PC-3 (cell line): ENCODE data around the gene ADM2. TPM values are rescaled to one million over a fixed set of nuclear protein-coding genes. Genes with fewer than 3 reads are reported as not detected.

ENCODE experiments used
- ATAC-seq: fragments of 200-7000 bp; cut with Tn5 transposase; 2 replicates; pipeline ENCODE4 v1.9.1; 2020; ENCODE audit warnings: mild to moderate bottlenecking, moderate library complexity
- BruUV-seq: library from RNA; stranded (reverse); fragments of 400-500 nt; replicated peaks from 2 replicates; lab custom pipeline; 2021; lab: Mats Ljungman, UMichigan
- CTCF ChIA-PET: fragments of 300-600 bp; sonication (Branson Sonifier 250); formaldehyde crosslinking; loops from one replicate; lab custom pipeline; 2022; ENCODE audit warnings: antibody characterized with exemption; lab: Charles Lee
- POLR2A ChIA-PET: fragments of 300-600 bp; sonication (Branson Sonifier 250); formaldehyde crosslinking; loops from one replicate; lab custom pipeline; 2022; ENCODE audit warnings: antibody characterized with exemption; ENCODE audit not compliant: unreplicated experiment; lab: Charles Lee
- DNase-seq: peaks from one replicate; pipeline ENCODE4 v3.0.0-alpha.2; 2015
- H2AFZ ChIP-seq: fragments of 300-600 bp; sonication (generic); 2 replicates; pipeline ENCODE4 v1.6.0; 2016; ENCODE audit warnings: antibody characterized with exemption, low read length
- H3F3A ChIP-seq: fragments of 300-600 bp; sonication (generic); one replicate; pipeline ENCODE4 v1.6.0; 2017; ENCODE audit warnings: antibody characterized with exemption, low read length, control low read depth, mild to moderate bottlenecking; ENCODE audit not compliant: unreplicated experiment
- H3K27ac ChIP-seq: fragments of 300-600 bp; sonication (generic); 2 replicates; pipeline ENCODE4 v1.5.1; 2016; ENCODE audit warnings: mild to moderate bottlenecking, low read length
- H3K27me3 ChIP-seq: fragments of 300-600 bp; sonication (generic); 2 replicates; pipeline ENCODE4 v1.6.1; 2016; ENCODE audit warnings: low read length, mixed read lengths
- H3K36me3 ChIP-seq: fragments of 300-600 bp; sonication (generic); 2 replicates; pipeline ENCODE4 v1.6.1; 2016; ENCODE audit warnings: low read depth, mixed run types, low read length, mixed read lengths
- H3K4me1 ChIP-seq: fragments of 300-600 bp; sonication (generic); 2 replicates; pipeline ENCODE4 v1.5.1; 2016; ENCODE audit warnings: low read length; ENCODE audit not compliant: insufficient read depth
- H3K4me2 ChIP-seq: fragments of 300-600 bp; sonication (generic); 2 replicates; pipeline ENCODE4 v1.6.0; 2016; ENCODE audit warnings: low read length
- H3K4me3 ChIP-seq: fragments of 300-600 bp; sonication (generic); 2 replicates; pipeline ENCODE4 v1.5.1; 2016; ENCODE audit warnings: mild to moderate bottlenecking, low read length, mixed read lengths
- H3K79me2 ChIP-seq: fragments of 300-600 bp; sonication (generic); 2 replicates; pipeline ENCODE4 v1.6.1; 2017; ENCODE audit warnings: low read length, mixed read lengths
- H3K9ac ChIP-seq: fragments of 300-600 bp; sonication (generic); 2 replicates; pipeline ENCODE4 v1.6.0; 2016; ENCODE audit warnings: mild to moderate bottlenecking, low read length
- H3K9me2 ChIP-seq: fragments of 300-600 bp; sonication (generic); replicated peaks from 2 replicates; pipeline ENCODE4 v1.6.1; 2016; ENCODE audit warnings: mixed run types, low read length, mixed read lengths
- H3K9me3 ChIP-seq: fragments of 300-600 bp; sonication (generic); 2 replicates; pipeline ENCODE4 v1.6.1; 2016; ENCODE audit warnings: low read length, mixed read lengths
- H4K20me1 ChIP-seq: fragments of 300-600 bp; sonication (generic); 2 replicates; pipeline ENCODE4 v1.6.1; 2016; ENCODE audit warnings: low read length, mixed read lengths
- EZH2 ChIP-seq: fragments of 300-600 bp; sonication (generic); IDR thresholded peaks from one replicate; pipeline ENCODE4 v1.6.1; 2017; ENCODE audit warnings: antibody characterized with exemption, mild to moderate bottlenecking, low read length; ENCODE audit not compliant: unreplicated experiment
- EZH2phosphoT487 ChIP-seq: fragments of 300-600 bp; sonication (generic); IDR thresholded peaks from 2 replicates; pipeline ENCODE4 v1.6.1; 2018; ENCODE audit warnings: mild to moderate bottlenecking, antibody characterized with exemption, low read length, borderline replicate concordance
- intact Hi-C: fragments of 100-400 bp; cut with micrococcal nuclease; formaldehyde crosslinking; loops from 2 replicates; pipeline ENCODE4 v1.9.0; 2023
- total RNA-seq: library from RNA; depleted of rRNA; stranded (reverse); fragments of >200 nt; gene quantifications from 2 replicates; pipeline ENCODE4 v1.2.3, GENCODE V29; 2014
- TF ChIP-seq, protein P1 (sequence below): fragments of 300-600 bp; sonication (generic); conservative IDR thresholded peaks from 2 replicates; pipeline ENCODE4 v1.5.1; 2017; ENCODE audit warnings: antibody characterized with exemption, low read depth, mild to moderate bottlenecking, low read length

Gene ADM2
- total RNA-seq, 1 experiment from 2014 or later, result 1.8 TPM

DNA sequence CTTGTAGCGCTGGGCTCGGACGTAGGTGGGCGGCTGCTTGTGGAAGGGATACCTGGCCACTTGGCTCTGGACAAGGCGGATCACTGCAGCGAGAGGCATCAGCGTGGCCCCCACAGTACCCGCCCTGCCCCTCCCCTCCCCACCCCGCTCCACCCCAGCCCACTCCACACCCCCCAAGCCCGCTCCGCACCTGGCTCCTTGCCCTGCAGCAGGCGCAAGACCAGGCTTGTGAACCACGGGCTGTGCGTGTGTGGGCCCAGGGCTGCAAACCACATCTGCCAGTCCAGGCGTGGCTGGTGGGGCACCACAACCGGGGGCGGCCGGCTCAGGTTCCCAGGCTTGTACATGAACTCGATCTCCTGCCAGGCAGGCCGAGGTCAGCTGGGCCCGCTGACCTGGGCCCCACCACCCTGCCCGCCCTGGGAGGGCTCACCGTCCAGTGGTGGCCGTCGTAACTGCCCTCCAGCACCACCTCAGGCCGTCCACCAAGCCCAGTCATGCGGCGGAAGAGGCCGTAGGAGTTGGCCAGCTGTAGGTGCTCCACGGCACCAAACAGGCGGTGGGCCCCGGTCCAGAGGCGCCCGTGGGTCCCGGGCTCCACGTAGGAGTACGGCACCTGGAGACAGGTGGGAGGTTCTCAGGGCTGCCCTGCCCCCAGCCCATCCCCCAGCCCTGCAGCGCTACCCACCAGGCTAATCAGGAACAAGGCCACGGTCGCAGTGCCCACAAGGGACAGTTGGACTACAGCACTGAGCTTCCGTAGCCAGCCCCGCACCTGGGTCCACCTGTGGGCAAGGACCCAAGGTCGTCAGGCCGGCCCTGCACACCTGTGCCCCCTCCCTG, 23.2 kb downstream of the ADM2 start:
- H3K4me3 ChIP-seq, result no peak overlapping the region
- H3K27ac ChIP-seq, result no peak overlapping the region
- peaks cover 26% of the 10 kb centered on the region for H3K79me2 ChIP-seq
- no peak overlapping the region for H3K4me2 ChIP-seq
- no peak overlapping the region for H3K9ac ChIP-seq
- H3K36me3 ChIP-seq, result no peaks in the 10 kb centered on the region
- H4K20me1 ChIP-seq, result no peaks in the 10 kb centered on the region
- H2AFZ ChIP-seq, result no peak overlapping the region
- ATAC-seq, result no peak
- no TSS peak for BruUV-seq
- DNase-seq, result no peak
- ChIA-PET CTCF (no interaction called here), POLR2A (no interaction called here)
- no peak for TF ChIP-seq EZH2phosphoT487
- TF ChIP-seq EZH2, result no peak
- TF ChIP-seq, protein P1, sequence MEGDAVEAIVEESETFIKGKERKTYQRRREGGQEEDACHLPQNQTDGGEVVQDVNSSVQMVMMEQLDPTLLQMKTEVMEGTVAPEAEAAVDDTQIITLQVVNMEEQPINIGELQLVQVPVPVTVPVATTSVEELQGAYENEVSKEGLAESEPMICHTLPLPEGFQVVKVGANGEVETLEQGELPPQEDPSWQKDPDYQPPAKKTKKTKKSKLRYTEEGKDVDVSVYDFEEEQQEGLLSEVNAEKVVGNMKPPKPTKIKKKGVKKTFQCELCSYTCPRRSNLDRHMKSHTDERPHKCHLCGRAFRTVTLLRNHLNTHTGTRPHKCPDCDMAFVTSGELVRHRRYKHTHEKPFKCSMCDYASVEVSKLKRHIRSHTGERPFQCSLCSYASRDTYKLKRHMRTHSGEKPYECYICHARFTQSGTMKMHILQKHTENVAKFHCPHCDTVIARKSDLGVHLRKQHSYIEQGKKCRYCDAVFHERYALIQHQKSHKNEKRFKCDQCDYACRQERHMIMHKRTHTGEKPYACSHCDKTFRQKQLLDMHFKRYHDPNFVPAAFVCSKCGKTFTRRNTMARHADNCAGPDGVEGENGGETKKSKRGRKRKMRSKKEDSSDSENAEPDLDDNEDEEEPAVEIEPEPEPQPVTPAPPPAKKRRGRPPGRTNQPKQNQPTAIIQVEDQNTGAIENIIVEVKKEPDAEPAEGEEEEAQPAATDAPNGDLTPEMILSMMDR, result no peak
- no peaks in the 10 kb centered on the region for H3F3A ChIP-seq
- H3K27me3 ChIP-seq, result no peaks in the 10 kb centered on the region
- intact Hi-C loops, result no loop called here
- H3K9me3 ChIP-seq, result no peaks in the 10 kb centered on the region
- peaks cover 7% of the 10 kb centered on the region for H3K4me1 ChIP-seq
- no peaks in the 10 kb centered on the region for H3K9me2 ChIP-seq

DNA sequence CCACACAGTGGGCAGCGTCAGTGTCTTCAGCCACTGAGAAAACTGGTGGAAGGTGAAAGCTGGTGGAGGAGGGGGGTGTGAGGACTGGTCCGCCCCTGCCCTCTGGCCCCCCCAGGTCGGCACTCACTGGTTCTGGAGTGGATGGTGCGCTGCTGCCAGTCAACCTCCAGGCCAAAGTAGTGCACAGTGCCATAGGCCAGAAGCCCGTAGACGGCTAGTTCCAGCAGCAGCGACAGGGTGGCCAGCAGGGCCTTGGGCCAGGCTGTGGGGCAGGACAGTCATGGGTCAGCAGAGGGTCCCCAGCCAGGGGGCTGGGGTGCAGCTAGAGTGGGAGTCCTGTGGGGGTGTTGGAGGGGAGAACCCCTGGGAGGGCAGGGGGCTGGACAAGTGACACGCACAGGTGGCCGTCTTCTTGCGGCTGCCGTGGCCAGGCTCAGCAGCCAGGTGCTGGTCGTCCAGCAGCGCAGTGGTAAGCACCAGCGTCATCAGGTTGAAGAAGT, 24.0 kb downstream of the ADM2 start:
- Histone ChIP-seq H3K9me2 (no peaks in the 10 kb centered on the region), H3K36me3 (no peaks in the 10 kb centered on the region), H2AFZ (no peak overlapping the region), H3K4me1 (peaks cover 7% of the 10 kb centered on the region), H3K27ac (no peak overlapping the region), H3K27me3 (no peaks in the 10 kb centered on the region), H3K4me3 (no peak overlapping the region), H3F3A (no peaks in the 10 kb centered on the region), H3K9ac (no peak overlapping the region), H3K9me3 (no peaks in the 10 kb centered on the region), H3K4me2 (no peak overlapping the region), H4K20me1 (no peaks in the 10 kb centered on the region), H3K79me2 (peaks cover 34% of the 10 kb centered on the region)
- no TSS peak for BruUV-seq
- POLR2A ChIA-PET, result no interaction called here
- ATAC-seq, result no peak
- no peak for DNase-seq
- intact Hi-C loops, result no loop called here
- TF ChIP-seq EZH2phosphoT487, result no peak
- TF ChIP-seq EZH2, result no peak
- TF ChIP-seq, protein P1, result no peak
- CTCF ChIA-PET, result no interaction called here
